Heart left ventricle (tissue), 16 donors: Measurements from ENCODE around the gene TGFBR2. TPM values are rescaled to one million over a fixed set of nuclear protein-coding genes. Genes with fewer than 3 reads are reported as not detected.
A peak's percentile ranks its signal among the peaks of the same experiment; 100 is the strongest.

Experiments
- ATAC-seq, 4 donors: fragments of 200-7000 bp; cut with Tn5 transposase; one replicate each; pipeline ENCODE4 v1.9.1; 2020 to 2022; ENCODE audit warnings: moderate library complexity in 4 of 4, mild to moderate bottlenecking in 3 of 4, moderate number of reproducible peaks in 1 of 4
- DNase-seq, 5 donors: peaks; one replicate each; pipeline ENCODE4 v3.0.0-alpha.2; 2020
- H3K27ac ChIP-seq, 12 donors: fragments of 200-600 bp; sonication (generic) in 4 of 12; one replicate each; pipeline versions ENCODE4 v1.5.0 to v1.8.0; 2016 to 2022; ENCODE audit warnings: mild to moderate bottlenecking in 2 of 12
- H3K27me3 ChIP-seq, 9 donors: fragments of 200-600 bp; sonication (generic) in 2 of 9; one replicate each; pipeline versions ENCODE4 v1.5.1 to v1.8.0; 2016 to 2022; ENCODE audit warnings: mild to moderate bottlenecking in 3 of 9
- H3K36me3 ChIP-seq, 9 donors: fragments of 200-600 bp; sonication (generic) in 2 of 9; one replicate each; pipeline versions ENCODE4 v1.5.0 to v1.8.0; 2018 to 2022; ENCODE audit warnings: mild to moderate bottlenecking in 2 of 9
- H3K4me1 ChIP-seq, 12 donors: fragments of 200-600 bp; sonication (generic) in 4 of 12; one replicate each; pipeline versions ENCODE4 v1.5.0 to v1.8.0; 2016 to 2022; ENCODE audit warnings: mild to moderate bottlenecking in 3 of 12
- H3K4me3 ChIP-seq, 12 donors: fragments of 200-600 bp; sonication (generic) in 4 of 12; one replicate each; pipeline versions ENCODE4 v1.5.0 to v1.8.0; 2017 to 2022; ENCODE audit warnings: mild to moderate bottlenecking in 9 of 12, moderate library complexity in 4 of 12
- H3K9me3 ChIP-seq, 12 donors: fragments of 200-600 bp; sonication (generic) in 4 of 12; one replicate each; pipeline versions ENCODE4 v1.5.0 to v1.8.0; 2016 to 2022; ENCODE audit warnings: mild to moderate bottlenecking in 1 of 12
- POLR2A ChIP-seq, 2 donors: fragments of 450-650 bp; IDR thresholded peaks; one replicate each; pipeline ENCODE4 v1.6.1; 2017; ENCODE audit warnings: antibody characterized with exemption in 2 of 2, mild to moderate bottlenecking in 2 of 2, moderate library complexity in 2 of 2
- WGBS, 4 donors: extraction: QIAGEN DNeasy Blood & Tissue Kit in 2 of 4; methylation state at CpG; one replicate each; pipeline versions ENCODE4 v1.1.5 to v1.1.7; 2013 to 2018; 5-methylcytosine and 5-hydroxymethylcytosine counted together
- intact Hi-C, 10 donors: fragments of 100-400 bp; cut with DNase I; formaldehyde crosslinking; loops; one replicate each; pipeline versions ENCODE4 v1.11.1 to v1.14.2; 2022
- polyA plus RNA-seq, 2 donors: library from polyadenylated mRNA; stranded (reverse); fragments of 200-250 nt; gene quantifications; one replicate each; pipeline ENCODE4 v1.2.3, GENCODE V29; 2013
- total RNA-seq, 9 donors: library from RNA; depleted of rRNA in 2 of 9; stranded (reverse); fragments of >200 nt in 2 of 9; fragmentation: NEBNext Ultra II Directional in 3 of 9; extraction: Animal tissue kit (Norgen Biotek cat#: 25700) in 3 of 9; gene quantifications; one replicate each; pipeline versions ENCODE4 v1.1.0 to v1.2.4, GENCODE V29; 2016 to 2023
- TF ChIP-seq, protein P1 (sequence below), 12 donors: fragments of 200-600 bp; sonication (generic) in 4 of 12; IDR thresholded peaks; one replicate each; pipeline versions ENCODE4 v1.5.0 to v1.8.0; 2018 to 2022; ENCODE audit warnings: antibody characterized with exemption in 12 of 12, mild to moderate bottlenecking in 5 of 12
- donor health status: ischemic (EF 13 %, LVEDD 7.1; RV severe dilation, severe dysfunction).
- donor health status: healthy with polysubstance abuse.
- donor health status: DM: no; HTN: yes; CAD: no.
- donor health status: DM: no; HTN: no; CAD: no.
- donor health status: ischemic (EF 25% LVEDD 6.9; RV normal size, moderate dysfunction).
- donor health status: ischemic (EF 25% LVEDD 5.7; RV mildly dilated, moderate dysfunction).
- donor health status: healthy.
- donor health status: DM: yes; HTN: yes; CAD: no.
- donor health status: ischemic (EF 35%, LVEDD 5.7; RV mildly dilated, moderate dysfunction).
- donor health status: nonischemic (EF 11% LVEDD 7.7; RV severe dilation, severe dysfunction).
- donor health status: DM: yes; HTN: yes; CAD: no.
- donor health status: PGD.
- donor health status: ischemic (EF 29% LVEDD 5.4; RV normal size, mild dysfunction).
- donor health status: nonischemic (EF 23%, LVEDD 6.1; RV moderate dilation, normal function).

TGFBR2 gene
- total and polyA plus RNA-seq, 11 donors, result 13.8 to 217 (median 143) TPM

DNA sequence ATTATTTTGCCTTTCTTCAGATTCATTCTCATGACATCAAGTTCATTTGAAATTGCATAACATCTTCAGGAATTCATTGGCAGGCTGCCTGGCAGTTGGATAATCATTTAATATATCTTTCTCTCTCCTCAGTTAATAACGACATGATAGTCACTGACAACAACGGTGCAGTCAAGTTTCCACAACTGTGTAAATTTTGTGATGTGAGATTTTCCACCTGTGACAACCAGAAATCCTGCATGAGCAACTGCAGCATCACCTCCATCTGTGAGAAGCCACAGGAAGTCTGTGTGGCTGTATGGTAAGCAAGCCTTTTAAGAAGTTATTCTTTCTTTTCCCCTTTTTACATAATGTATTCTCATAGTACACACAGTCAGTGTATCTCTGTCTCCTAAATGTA is 38.2 kb downstream of the TGFBR2 start:
- peak in 4 of 5 donors; percentile 46 to 67 (median 64) for DNase-seq
- WGBS, 4 donors, result 0 to 2% (median 2%) methylated on average over 2 of the region's 2 CpGs
- intact Hi-C loops, result no loop called here

DNA sequence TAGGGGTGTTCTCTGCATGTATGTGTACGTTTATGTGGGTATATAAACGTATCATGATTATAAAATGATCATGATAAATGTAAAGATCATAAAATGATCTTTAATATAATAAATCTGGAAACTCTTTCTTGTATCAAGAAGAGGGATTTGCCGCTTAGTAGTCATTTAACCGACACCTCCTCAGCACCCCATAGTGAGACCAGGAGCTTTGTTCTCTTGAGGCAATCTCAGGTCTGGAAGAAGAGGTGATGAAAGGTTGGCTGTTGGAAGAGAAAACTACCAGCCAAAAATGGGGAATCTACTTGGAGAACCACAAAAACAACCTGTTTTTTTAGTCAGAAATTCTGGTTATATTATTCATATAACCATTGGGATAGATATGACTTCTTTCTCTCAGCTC is 38.7 kb downstream of the TGFBR2 start:
- Histone ChIP-seq H3K27me3 (no peaks in the 10 kb centered on the region), H3K27ac (peak overlapping the region in 10 of 12 donors; percentile 2 to 90 (median 72)), H3K4me3 (no peak overlapping the region), H3K4me1 (peaks cover 8 to 98% (median 70%) of the 10 kb centered on the region in 12 donors), H3K36me3 (peaks cover 0 to 56% (median 52%) of the 10 kb centered on the region in 9 donors), H3K9me3 (no peaks in the 10 kb centered on the region)
- TF ChIP-seq POLR2A (IDR thresholded peaks at IDR 0.05), result no peak
- TF ChIP-seq, protein P1, sequence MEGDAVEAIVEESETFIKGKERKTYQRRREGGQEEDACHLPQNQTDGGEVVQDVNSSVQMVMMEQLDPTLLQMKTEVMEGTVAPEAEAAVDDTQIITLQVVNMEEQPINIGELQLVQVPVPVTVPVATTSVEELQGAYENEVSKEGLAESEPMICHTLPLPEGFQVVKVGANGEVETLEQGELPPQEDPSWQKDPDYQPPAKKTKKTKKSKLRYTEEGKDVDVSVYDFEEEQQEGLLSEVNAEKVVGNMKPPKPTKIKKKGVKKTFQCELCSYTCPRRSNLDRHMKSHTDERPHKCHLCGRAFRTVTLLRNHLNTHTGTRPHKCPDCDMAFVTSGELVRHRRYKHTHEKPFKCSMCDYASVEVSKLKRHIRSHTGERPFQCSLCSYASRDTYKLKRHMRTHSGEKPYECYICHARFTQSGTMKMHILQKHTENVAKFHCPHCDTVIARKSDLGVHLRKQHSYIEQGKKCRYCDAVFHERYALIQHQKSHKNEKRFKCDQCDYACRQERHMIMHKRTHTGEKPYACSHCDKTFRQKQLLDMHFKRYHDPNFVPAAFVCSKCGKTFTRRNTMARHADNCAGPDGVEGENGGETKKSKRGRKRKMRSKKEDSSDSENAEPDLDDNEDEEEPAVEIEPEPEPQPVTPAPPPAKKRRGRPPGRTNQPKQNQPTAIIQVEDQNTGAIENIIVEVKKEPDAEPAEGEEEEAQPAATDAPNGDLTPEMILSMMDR (IDR thresholded peaks at IDR 0.05), result no peak
- no peak for DNase-seq
- no peak for ATAC-seq
- WGBS, 4 donors, result 79 to 90% (median 86%) methylated on average over 4 of the region's 4 CpGs
- intact Hi-C loops, result no loop called here

More for the DNA sequence above, 38.2 kb downstream of the TGFBR2 start:
- H3K9me3 ChIP-seq, result no peaks in the 10 kb centered on the region
- no peaks in the 10 kb centered on the region for H3K27me3 ChIP-seq
- H3K36me3 ChIP-seq, result peaks cover 0 to 51% (median 47%) of the 10 kb centered on the region in 9 donors
- peak overlapping the region in 10 of 12 donors; percentile 28 to 90 (median 72) for H3K27ac ChIP-seq
- H3K4me1 ChIP-seq, result peaks cover 8 to 98% (median 70%) of the 10 kb centered on the region in 12 donors
- ATAC-seq, result peak in 2 of 4 donors; percentile 26 to 27
- no peak for TF ChIP-seq POLR2A (IDR thresholded peaks at IDR 0.05)
- TF ChIP-seq, protein P1 (IDR thresholded peaks at IDR 0.05), result no peak
- no peak overlapping the region for H3K4me3 ChIP-seq

DNA sequence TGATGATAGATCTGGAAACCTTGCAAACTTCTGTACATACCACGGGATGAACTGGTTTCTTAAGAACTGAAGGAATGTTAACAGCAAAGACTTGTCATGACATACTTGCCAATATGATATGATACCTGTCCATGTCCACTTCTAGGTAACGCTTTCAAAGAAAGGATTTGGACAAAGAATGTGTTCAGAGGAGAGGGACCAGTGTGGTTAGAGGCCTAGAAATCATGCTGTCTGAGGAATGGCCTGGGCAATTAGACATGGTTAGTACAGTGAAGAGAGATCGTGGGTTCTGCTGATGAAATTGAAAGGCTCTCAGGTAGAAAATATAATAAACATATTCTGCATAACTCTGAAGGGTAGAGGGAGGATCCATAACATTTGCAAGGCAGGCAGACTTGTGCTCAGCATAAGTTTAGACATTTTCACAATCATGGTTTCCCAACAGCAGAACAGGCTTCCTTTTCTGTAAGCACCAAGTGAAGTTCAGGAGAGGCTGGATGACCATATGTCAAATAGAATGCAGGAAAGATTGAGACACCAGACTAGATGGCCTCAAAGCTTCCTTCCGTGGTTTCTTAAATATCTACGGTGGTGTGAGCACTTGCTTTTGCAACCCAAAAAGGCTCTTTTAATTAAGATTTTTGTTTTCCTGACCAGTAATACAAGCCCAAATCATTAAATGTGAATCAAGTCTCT is 39.9 kb downstream of the TGFBR2 start:
- peak overlapping the region in 3 of 12 donors; percentile 12 to 90 (median 37) for H3K27ac ChIP-seq
- H3K4me1 ChIP-seq, result peaks cover 8 to 98% (median 59%) of the 10 kb centered on the region in 12 donors
- H3K9me3 ChIP-seq, result no peaks in the 10 kb centered on the region
- no peaks in the 10 kb centered on the region for H3K27me3 ChIP-seq
- no peak overlapping the region for H3K4me3 ChIP-seq
- no peak for DNase-seq
- peak in 1 of 4 donors; percentile 72 for ATAC-seq
- 84 to 93% (median 91%) methylated on average over 5 of the region's 5 CpGs for WGBS, 4 donors
- intact Hi-C loops, result no loop called here
- TF ChIP-seq, protein P1 (IDR thresholded peaks at IDR 0.05), result no peak
- TF ChIP-seq POLR2A (IDR thresholded peaks at IDR 0.05), result no peak
- H3K36me3 ChIP-seq, result peaks cover 0 to 68% (median 65%) of the 10 kb centered on the region in 9 donors

DNA sequence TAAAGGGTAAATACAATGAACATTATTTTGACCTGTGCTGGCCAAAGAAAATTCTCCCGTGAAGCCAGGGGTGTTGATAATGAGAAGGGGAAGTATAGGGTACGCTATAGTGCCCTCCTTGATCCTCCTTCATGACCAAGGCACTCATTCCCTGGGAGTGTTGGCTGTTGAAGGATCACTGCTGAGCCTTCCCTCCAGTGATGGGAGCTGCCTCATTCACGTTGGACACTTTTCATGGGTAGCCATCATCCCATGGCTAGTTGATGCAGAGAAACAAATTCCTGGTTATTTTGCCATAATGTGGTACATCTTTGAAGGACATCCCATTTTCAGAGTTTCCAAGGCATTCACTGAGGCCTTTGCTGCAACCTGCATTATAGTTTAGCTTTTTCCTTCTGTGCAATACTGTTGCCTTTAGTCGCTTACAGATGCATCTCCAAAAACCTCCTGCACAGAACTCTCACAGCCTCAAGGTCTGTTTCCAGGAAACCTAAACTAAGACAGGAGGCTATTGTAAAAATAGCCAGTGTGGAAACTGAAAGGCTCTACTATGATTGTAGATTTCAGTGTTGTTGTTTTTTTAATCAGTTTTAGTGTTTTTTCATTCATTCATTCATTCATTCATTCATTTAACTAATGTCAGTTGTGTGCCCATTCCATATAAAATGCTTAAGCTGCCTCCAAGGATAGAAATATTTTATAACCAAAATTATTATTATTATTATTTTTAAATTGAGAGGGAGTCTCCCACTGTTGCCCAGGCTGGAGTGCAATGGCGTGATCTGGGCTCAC is 40.8 kb downstream of the TGFBR2 start:
- no peaks in the 10 kb centered on the region for H3K27me3 ChIP-seq
- ATAC-seq (no peak), DNase-seq (no peak)
- no peaks in the 10 kb centered on the region for H3K9me3 ChIP-seq
- peaks cover 8 to 97% (median 50%) of the 10 kb centered on the region in 12 donors for H3K4me1 ChIP-seq
- WGBS, 4 donors, result 80 to 91% (median 86%) methylated on average over 5 of the region's 5 CpGs
- H3K36me3 ChIP-seq, result peaks cover 0 to 76% (median 73%) of the 10 kb centered on the region in 9 donors
- no peak overlapping the region for H3K4me3 ChIP-seq
- TF ChIP-seq POLR2A (IDR thresholded peaks at IDR 0.05), result no peak
- TF ChIP-seq, protein P1 (IDR thresholded peaks at IDR 0.05), result no peak
- peak overlapping the region in 3 of 12 donors; percentile 28 to 90 (median 37) for H3K27ac ChIP-seq
- intact Hi-C loops, result no loop called here
